Smooth muscle cell (in vitro differentiated cells): ENCODE measurements around the gene RLN2. TPM values are rescaled to one million over a fixed set of nuclear protein-coding genes. Genes with fewer than 3 reads are reported as not detected.

Experiments
- DNase-seq: peaks from one replicate; lab custom pipeline; 2025; ENCODE audit not compliant: unreplicated experiment; lab: John Stamatoyannopoulos, UW
- H2AFZ ChIP-seq: fragments of 200-600 bp; sonication (generic); 2 replicates; pipeline ENCODE4 v1.6.0; 2016; ENCODE audit warnings: antibody characterized with exemption, low read depth, mild to moderate bottlenecking
- H3F3A ChIP-seq: fragments of 200-600 bp; sonication (generic); 2 replicates; pipeline ENCODE4 v1.6.0; 2017; ENCODE audit warnings: antibody characterized with exemption, low read depth
- H3K27ac ChIP-seq: fragments of 200-600 bp; sonication (generic); 2 replicates; pipeline ENCODE4 v1.5.1; 2016; ENCODE audit warnings: low read depth, mild to moderate bottlenecking
- H3K27me3 ChIP-seq: fragments of 200-600 bp; sonication (generic); 2 replicates; pipeline ENCODE4 v1.6.1; 2016; ENCODE audit warnings: low read depth, mild to moderate bottlenecking
- H3K36me3 ChIP-seq: fragments of 200-600 bp; sonication (generic); 2 replicates; pipeline ENCODE4 v1.5.1; 2016; ENCODE audit warnings: low read depth
- H3K4me1 ChIP-seq: fragments of 200-600 bp; sonication (generic); 2 replicates; pipeline ENCODE4 v1.5.1; 2016; ENCODE audit warnings: low read depth
- H3K4me2 ChIP-seq: fragments of 200-600 bp; sonication (generic); 2 replicates; pipeline ENCODE4 v1.6.0; 2016; ENCODE audit warnings: mild to moderate bottlenecking
- H3K4me3 ChIP-seq: fragments of 200-600 bp; sonication (generic); 2 replicates; pipeline ENCODE4 v1.5.1; 2016; ENCODE audit warnings: mild to moderate bottlenecking
- H3K79me2 ChIP-seq: fragments of 200-600 bp; sonication (generic); 2 replicates; pipeline ENCODE4 v1.6.0; 2016; ENCODE audit warnings: low read depth, mild to moderate bottlenecking
- H3K9ac ChIP-seq: fragments of 200-600 bp; sonication (generic); 2 replicates; pipeline ENCODE4 v1.6.0; 2016; ENCODE audit warnings: low read depth
- H3K9me3 ChIP-seq: fragments of 200-600 bp; sonication (generic); replicated peaks from 2 replicates; pipeline ENCODE4 v1.5.1; 2016; ENCODE audit warnings: low read depth
- H4K20me1 ChIP-seq: fragments of 200-600 bp; sonication (generic); 2 replicates; pipeline ENCODE4 v1.6.0; 2016; ENCODE audit warnings: low read depth
- CTCF ChIP-seq: fragments of 200-600 bp; sonication (generic); IDR thresholded peaks from 2 replicates; pipeline ENCODE4 v1.5.1; 2017; ENCODE audit warnings: borderline replicate concordance, mild to moderate bottlenecking, antibody characterized with exemption; ENCODE audit not compliant: insufficient read depth, poor library complexity, severe bottlenecking
- WGBS: methylation state at CpG from one replicate; pipeline ENCODE4 v1.1.7; 2016; ENCODE audit warnings: low lambda C conversion rate; 5-methylcytosine and 5-hydroxymethylcytosine counted together
- polyA plus RNA-seq: library from polyadenylated mRNA; unstranded; fragments of >200 nt; fragmentation: Nextera tagmentation; extraction: Ambion mirVana; gene quantifications from 2 replicates; pipeline ENCODE4 v1.2.1, GENCODE V29; 2016
- small RNA-seq: library from RNA; depleted of rRNA; stranded (forward); fragments of <200 nt; gene quantifications from one replicate; pipeline ENCODE3, GENCODE V24; 2014
- total RNA-seq: library from RNA; depleted of rRNA; stranded (reverse); fragments of >200 nt; gene quantifications from 2 replicates; pipeline ENCODE4 v1.2.3, GENCODE V29; 2014

Gene RLN2
- total and polyA plus RNA-seq, 2 experiments from 2014 or later: 0.31 to 0.67 TPM

- DNase-seq: no peak
- no peak for TF ChIP-seq CTCF
- Histone ChIP-seq H3K9ac (no peak overlapping the region), H3K27ac (no peak overlapping the region), H3K79me2 (no peaks in the 10 kb centered on the region), H3K4me1 (peaks cover 6% of the 10 kb centered on the region), H3K4me3 (no peak overlapping the region), H2AFZ (no peak overlapping the region), H3K36me3 (no peaks in the 10 kb centered on the region), H3K4me2 (no peak overlapping the region), H3K27me3 (no peaks in the 10 kb centered on the region), H4K20me1 (no peaks in the 10 kb centered on the region), H3K9me3 (no peaks in the 10 kb centered on the region), H3F3A (no peaks in the 10 kb centered on the region)
- WGBS: 50% methylated on average over 1 of the region's 1 CpG
These were observed 38.6 kb downstream of the RLN2 start for GRCh38 chr9:5265939-5266338.

GRCh38 chr9:5264219-5264595 lies 40.3 kb downstream of the RLN2 start:
- Histone ChIP-seq H3K4me2 (no peak overlapping the region), H3K36me3 (no peaks in the 10 kb centered on the region), H3K9ac (no peak overlapping the region), H3K4me3 (no peak overlapping the region), H3K79me2 (no peaks in the 10 kb centered on the region), H3K27me3 (no peaks in the 10 kb centered on the region), H2AFZ (no peak overlapping the region), H3K27ac (no peak overlapping the region), H3K4me1 (peaks cover 6% of the 10 kb centered on the region), H4K20me1 (no peaks in the 10 kb centered on the region), H3F3A (no peaks in the 10 kb centered on the region), H3K9me3 (no peaks in the 10 kb centered on the region)
- no peak for DNase-seq
- TF ChIP-seq CTCF: no peak

- Histone ChIP-seq H3K36me3 (no peaks in the 10 kb centered on the region), H3K27ac (no peak overlapping the region), H3K79me2 (no peaks in the 10 kb centered on the region), H3F3A (no peaks in the 10 kb centered on the region), H3K9me3 (no peaks in the 10 kb centered on the region), H3K4me1 (peaks cover under 1% of the 10 kb centered on the region), H3K27me3 (no peaks in the 10 kb centered on the region), H3K9ac (no peak overlapping the region), H3K4me2 (no peak overlapping the region), H2AFZ (no peak overlapping the region), H3K4me3 (no peak overlapping the region), H4K20me1 (no peaks in the 10 kb centered on the region)
- WGBS: 69% methylated on average over 5 of the region's 5 CpGs
- no peak for TF ChIP-seq CTCF
- DNase-seq: no peak
These were observed 40.9 kb downstream of the RLN2 start for GRCh38 chr9:5263351-5264218.

Small RNAs within 50 kb of the gene (small RNA-seq; reads per million reads assigned to genes)
- gene HMGN2P31: not detected

Other genes starting within 250 kb of the RLN2 start
- gene INSL6, start 119.1 kb downstream of the RLN2 start, total RNA-seq: not detected in 2 replicates
- gene INSL6, start 119.1 kb downstream of the RLN2 start, polyA plus RNA-seq: 0.15 TPM in 1 of 2 replicates, not detected in the other
- 0.18 TPM in 1 of 2 replicates, not detected in the other for gene INSL4, start 73.3 kb downstream of the RLN2 start, total RNA-seq
- gene INSL4, start 73.3 kb downstream of the RLN2 start, polyA plus RNA-seq: 0.21 TPM in 1 of 2 replicates, not detected in the other
- gene RLN1, start 35.2 kb upstream of the RLN2 start, total RNA-seq: not detected in 2 replicates
- not detected in 2 replicates for gene RLN1, start 35.2 kb upstream of the RLN2 start, polyA plus RNA-seq
- gene PLGRKT, start 133.2 kb upstream of the RLN2 start, total RNA-seq: 40.1 and 44.2 TPM in 2 replicates
- 37.0 and 39.8 TPM in 2 replicates for gene PLGRKT, start 133.2 kb upstream of the RLN2 start, polyA plus RNA-seq
- gene CD274, start 145.8 kb upstream of the RLN2 start, total RNA-seq: 4.0 and 6.3 TPM in 2 replicates
- gene CD274, start 145.8 kb upstream of the RLN2 start, polyA plus RNA-seq: 2.3 and 2.4 TPM in 2 replicates
- 11.1 and 11.6 TPM in 2 replicates for gene PDCD1LG2, start 205.8 kb upstream of the RLN2 start, total RNA-seq
- gene PDCD1LG2, start 205.8 kb upstream of the RLN2 start, polyA plus RNA-seq: 4.5 and 10.0 TPM in 2 replicates